Parathyroid adenoma (tissue), 2 donors: ENCODE results near the gene ADCY2.

ENCODE experiments used
- H2AFZ ChIP-seq: fragments of 300-600 bp; sonication (generic); one replicate; pipeline ENCODE4 v1.7.0; 2017; ENCODE audit warnings: antibody characterized with exemption, mild to moderate bottlenecking
- H3K27ac ChIP-seq: fragments of 300-600 bp; sonication (generic); one replicate; pipeline ENCODE4 v1.7.0; 2017
- H3K27me3 ChIP-seq: fragments of 300-600 bp; sonication (generic); one replicate; pipeline ENCODE4 v1.7.0; 2017; ENCODE audit warnings: low read length; ENCODE audit not compliant: control insufficient read depth, insufficient read depth
- H3K36me3 ChIP-seq: fragments of 300-600 bp; sonication (generic); one replicate; pipeline ENCODE4 v1.7.0; 2017; ENCODE audit warnings: low read length; ENCODE audit not compliant: control insufficient read depth, insufficient read depth
- H3K4me1 ChIP-seq: fragments of 300-600 bp; sonication (generic); one replicate; pipeline ENCODE4 v1.7.0; 2017; ENCODE audit warnings: control low read depth
- H3K4me2 ChIP-seq: fragments of 300-600 bp; sonication (generic); one replicate; pipeline ENCODE4 v1.7.0; 2017; ENCODE audit warnings: low read length
- H3K4me3 ChIP-seq: fragments of 300-600 bp; sonication (generic); one replicate; pipeline ENCODE4 v1.7.0; 2017; ENCODE audit warnings: low read depth, low read length
- H3K79me2 ChIP-seq: fragments of 300-600 bp; sonication (generic); one replicate; pipeline ENCODE4 v1.7.0; 2017; ENCODE audit warnings: control low read depth
- H3K9ac ChIP-seq: fragments of 300-600 bp; sonication (generic); one replicate; pipeline ENCODE4 v1.7.0; 2017; ENCODE audit warnings: mild to moderate bottlenecking
- H3K9me3 ChIP-seq: fragments of 300-600 bp; sonication (generic); one replicate; pipeline ENCODE4 v1.7.0; 2017; ENCODE audit warnings: low read length; ENCODE audit not compliant: control insufficient read depth
- CTCF ChIP-seq: fragments of 300-600 bp; sonication (generic); IDR thresholded peaks from one replicate; pipeline ENCODE4 v1.7.0; 2017; ENCODE audit warnings: antibody characterized with exemption, mild to moderate bottlenecking
- donor health status: primary hyperparathyroidism.

ADCY2 gene

GRCh38 chr5:7592910-7593309 lies 197.0 kb downstream of the ADCY2 start:
- no peaks in the 10 kb centered on the region for H3K9me3 ChIP-seq
- H2AFZ ChIP-seq = no peak overlapping the region
- no peak overlapping the region for H3K9ac ChIP-seq
- no peak overlapping the region for H3K4me3 ChIP-seq
- no peaks in the 10 kb centered on the region for H3K36me3 ChIP-seq
- no peaks in the 10 kb centered on the region for H3K27me3 ChIP-seq
- H3K27ac ChIP-seq = no peak overlapping the region
- TF ChIP-seq CTCF = no peak
- H3K4me1 ChIP-seq = no peaks in the 10 kb centered on the region
- no peak overlapping the region for H3K4me2 ChIP-seq
- H3K79me2 ChIP-seq = no peaks in the 10 kb centered on the region

- Histone ChIP-seq H3K36me3 (no peaks in the 10 kb centered on the region), H3K9me3 (no peaks in the 10 kb centered on the region), H3K79me2 (no peaks in the 10 kb centered on the region), H3K9ac (no peak overlapping the region), H3K4me2 (no peak overlapping the region), H3K27ac (no peak overlapping the region), H3K27me3 (no peaks in the 10 kb centered on the region), H2AFZ (no peak overlapping the region), H3K4me1 (no peaks in the 10 kb centered on the region), H3K4me3 (no peak overlapping the region)
- no peak for TF ChIP-seq CTCF
Measured at GRCh38 chr5:7597059-7597642, 201.2 kb downstream of the ADCY2 start.

- no peak for TF ChIP-seq CTCF
- H3K27me3 ChIP-seq = no peaks in the 10 kb centered on the region
Measured at GRCh38 chr5:7606840-7607465, 211.0 kb downstream of the ADCY2 start.

GRCh38 chr5:7608772-7609171 lies 212.8 kb downstream of the ADCY2 start:
- Histone ChIP-seq H3K4me2 (no peak overlapping the region), H3K36me3 (no peaks in the 10 kb centered on the region), H3K4me1 (no peaks in the 10 kb centered on the region), H3K79me2 (no peaks in the 10 kb centered on the region), H3K27me3 (no peaks in the 10 kb centered on the region), H3K4me3 (no peak overlapping the region), H3K9ac (no peak overlapping the region), H2AFZ (no peak overlapping the region), H3K27ac (no peak overlapping the region), H3K9me3 (no peaks in the 10 kb centered on the region)
- no peak for TF ChIP-seq CTCF

More at GRCh38 chr5:7606840-7607465, 211.0 kb downstream of the ADCY2 start:
- Histone ChIP-seq H3K9me3 (no peaks in the 10 kb centered on the region), H3K9ac (no peak overlapping the region), H3K36me3 (no peaks in the 10 kb centered on the region), H2AFZ (no peak overlapping the region), H3K4me3 (no peak overlapping the region), H3K79me2 (no peaks in the 10 kb centered on the region), H3K27ac (no peak overlapping the region), H3K4me2 (no peak overlapping the region), H3K4me1 (no peaks in the 10 kb centered on the region)

GRCh38 chr5:7609726-7610125 lies 213.8 kb downstream of the ADCY2 start:
- Histone ChIP-seq H3K27ac (no peak overlapping the region), H2AFZ (no peak overlapping the region), H3K27me3 (no peaks in the 10 kb centered on the region), H3K4me1 (no peaks in the 10 kb centered on the region), H3K9me3 (no peaks in the 10 kb centered on the region), H3K79me2 (no peaks in the 10 kb centered on the region), H3K4me2 (no peak overlapping the region), H3K4me3 (no peak overlapping the region), H3K36me3 (no peaks in the 10 kb centered on the region), H3K9ac (no peak overlapping the region)
- TF ChIP-seq CTCF = no peak
